NCI-H460 (cell line): Measurements from ENCODE around the gene SLC6A14. TPM values are rescaled to one million over a fixed set of nuclear protein-coding genes. Genes with fewer than 3 reads are reported as not detected.

Experiments used
- DNase-seq: peaks from one replicate; pipeline ENCODE4 v3.0.0-alpha.2; 2016; ENCODE audit warnings: low read depth; ENCODE audit errors: extremely low read depth
- polyA plus RNA-seq: library from polyadenylated mRNA; depleted of rRNA; stranded (reverse); fragments of >200 nt; gene quantifications from 2 replicates; pipeline ENCODE4 v1.2.3, GENCODE V29; 2014; cell fraction: nucleus; rRNA removed
- small RNA-seq, 2 experiments: library from RNA; depleted of rRNA; stranded (forward); fragments of <200 nt; gene quantifications; one replicate each; pipeline ENCODE3, GENCODE V24; 2014
- total RNA-seq: library from RNA; depleted of rRNA; stranded (reverse); fragments of >200 nt; shearing (Covaris generic); gene quantifications from 2 replicates; pipeline ENCODE4 v1.2.3, GENCODE V29; 2014; rRNA removed

The SLC6A14 gene, protein sequence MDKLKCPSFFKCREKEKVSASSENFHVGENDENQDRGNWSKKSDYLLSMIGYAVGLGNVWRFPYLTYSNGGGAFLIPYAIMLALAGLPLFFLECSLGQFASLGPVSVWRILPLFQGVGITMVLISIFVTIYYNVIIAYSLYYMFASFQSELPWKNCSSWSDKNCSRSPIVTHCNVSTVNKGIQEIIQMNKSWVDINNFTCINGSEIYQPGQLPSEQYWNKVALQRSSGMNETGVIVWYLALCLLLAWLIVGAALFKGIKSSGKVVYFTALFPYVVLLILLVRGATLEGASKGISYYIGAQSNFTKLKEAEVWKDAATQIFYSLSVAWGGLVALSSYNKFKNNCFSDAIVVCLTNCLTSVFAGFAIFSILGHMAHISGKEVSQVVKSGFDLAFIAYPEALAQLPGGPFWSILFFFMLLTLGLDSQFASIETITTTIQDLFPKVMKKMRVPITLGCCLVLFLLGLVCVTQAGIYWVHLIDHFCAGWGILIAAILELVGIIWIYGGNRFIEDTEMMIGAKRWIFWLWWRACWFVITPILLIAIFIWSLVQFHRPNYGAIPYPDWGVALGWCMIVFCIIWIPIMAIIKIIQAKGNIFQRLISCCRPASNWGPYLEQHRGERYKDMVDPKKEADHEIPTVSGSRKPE
- total RNA-seq, result not detected in 2 replicates
- not detected in 2 replicates for polyA plus RNA-seq

DNA sequence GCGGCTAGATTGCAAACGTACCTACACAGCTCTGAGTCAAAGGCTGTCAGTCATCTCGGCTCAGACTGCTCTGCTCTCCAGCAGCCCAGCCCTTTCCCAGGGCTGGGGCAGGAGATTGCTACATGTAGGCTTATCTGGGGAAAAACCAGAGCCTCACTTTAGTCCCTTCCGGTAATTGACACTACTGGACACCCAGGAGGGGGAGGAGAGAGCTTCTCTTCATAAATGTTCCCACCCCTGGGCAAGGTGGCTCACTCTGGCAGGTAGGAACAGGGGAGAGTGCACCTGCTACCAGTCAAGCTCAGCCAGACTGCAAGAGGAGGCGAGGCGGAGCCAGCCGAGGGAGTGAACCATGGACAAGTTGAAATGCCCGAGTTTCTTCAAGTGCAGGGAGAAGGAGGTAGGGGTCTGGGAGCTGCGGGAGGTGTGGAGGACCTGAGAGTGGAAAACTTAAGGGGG lies at the start of gene SLC6A14:
TSS of gene SLC6A14 (plus strand) at position 249 of the 459 bp plus-strand sequence. CDS start at position 353, 104 bp downstream.
- no peak for DNase-seq

DNA sequence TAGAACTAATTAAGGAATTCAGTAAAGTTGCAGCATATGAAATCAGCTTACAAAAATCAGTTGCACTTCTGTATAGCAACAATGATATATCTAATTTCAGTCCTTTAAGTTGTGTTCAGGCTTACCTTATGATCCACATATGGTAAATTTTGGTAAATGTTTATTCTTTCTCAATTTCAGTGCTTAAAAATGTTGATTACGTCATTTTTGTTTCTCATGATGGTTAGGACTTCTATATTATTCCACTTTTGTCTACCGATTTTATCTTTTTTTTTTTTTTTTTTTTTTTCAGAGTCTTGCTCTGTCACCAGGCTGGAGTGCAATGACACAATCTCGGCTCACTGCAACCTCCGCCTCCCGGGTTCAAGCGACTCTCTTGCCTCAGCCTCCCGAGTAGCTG lies 40.7 kb upstream of the SLC6A14 start:
- DNase-seq, result no peak

DNA sequence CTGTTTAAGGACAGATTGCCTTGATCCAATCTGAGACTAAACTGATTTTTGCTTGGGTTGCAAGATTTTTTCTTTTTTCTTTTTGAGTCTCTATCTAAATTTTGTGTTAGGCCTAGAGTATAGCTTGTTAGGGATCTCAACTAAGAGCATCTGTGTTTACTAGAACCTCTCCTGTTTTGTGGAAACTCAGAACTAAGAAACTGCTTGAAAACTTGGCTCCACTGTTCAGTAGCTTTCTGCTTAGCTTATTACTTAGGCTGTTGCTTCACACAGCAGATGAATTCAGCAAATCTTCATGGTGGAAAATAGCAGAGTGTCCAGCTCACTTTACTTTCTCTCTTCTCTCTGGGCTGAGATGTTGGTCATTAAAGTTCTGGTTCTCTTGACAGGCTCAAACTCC lies 36.7 kb upstream of the SLC6A14 start:
- DNase-seq, result no peak

DNA sequence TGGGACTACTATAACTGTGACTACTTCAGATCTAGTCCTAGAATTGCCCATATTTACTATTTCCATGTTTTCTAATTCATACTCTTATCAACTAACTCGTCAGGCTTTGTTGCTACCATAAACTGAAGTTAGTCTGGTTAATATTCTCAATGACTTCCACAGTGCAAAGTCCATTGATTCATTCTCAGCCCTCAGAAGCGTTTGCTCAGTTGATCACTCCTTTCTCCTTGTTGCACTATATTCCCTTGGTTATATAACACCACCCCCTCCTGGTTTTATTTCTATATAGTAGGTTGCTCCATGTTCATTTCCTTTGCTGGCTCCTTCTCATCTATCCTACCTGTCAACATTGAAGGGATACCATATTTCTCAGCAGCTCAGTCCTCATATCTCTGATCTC lies 27.2 kb upstream of the SLC6A14 start:
- no peak for DNase-seq

DNA sequence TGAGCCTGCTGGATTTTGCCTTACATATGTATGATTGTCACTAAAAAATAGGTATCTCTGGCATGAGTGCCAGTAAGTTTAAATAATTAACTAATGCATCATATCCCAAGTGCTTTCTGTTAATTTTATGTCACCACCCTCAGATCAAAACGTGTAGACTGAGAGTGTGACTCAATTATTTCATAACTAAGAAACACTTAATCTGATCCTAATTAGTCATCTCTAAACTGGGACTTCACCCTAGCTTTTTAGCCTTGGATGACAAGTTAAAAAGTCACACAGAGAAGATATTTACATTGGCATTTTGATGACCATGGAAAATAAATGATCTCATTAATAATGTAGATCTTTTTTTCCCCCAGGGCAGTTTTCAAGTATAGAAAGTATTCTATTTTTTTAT lies 23.1 kb upstream of the SLC6A14 start:
- DNase-seq, result no peak

DNA sequence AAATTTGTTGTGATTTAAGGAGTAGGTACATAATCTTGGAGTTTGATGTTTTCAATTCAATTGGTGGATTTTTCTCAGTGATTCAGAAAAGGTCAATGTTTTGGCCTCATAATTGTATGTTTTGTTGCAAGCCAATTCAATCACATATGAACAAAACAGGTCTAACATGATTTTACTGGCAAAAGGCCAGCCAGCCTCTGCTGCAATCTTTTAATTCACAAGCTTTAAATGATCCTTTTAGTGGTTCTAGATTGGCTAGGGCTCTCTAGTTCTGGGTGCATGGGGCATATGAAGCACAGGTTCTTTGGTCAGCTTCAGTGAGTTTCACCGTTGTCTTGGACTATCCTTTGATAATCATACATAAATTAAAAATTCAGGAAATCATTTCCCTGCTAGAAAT lies 19.2 kb upstream of the SLC6A14 start:
- no peak for DNase-seq

DNA sequence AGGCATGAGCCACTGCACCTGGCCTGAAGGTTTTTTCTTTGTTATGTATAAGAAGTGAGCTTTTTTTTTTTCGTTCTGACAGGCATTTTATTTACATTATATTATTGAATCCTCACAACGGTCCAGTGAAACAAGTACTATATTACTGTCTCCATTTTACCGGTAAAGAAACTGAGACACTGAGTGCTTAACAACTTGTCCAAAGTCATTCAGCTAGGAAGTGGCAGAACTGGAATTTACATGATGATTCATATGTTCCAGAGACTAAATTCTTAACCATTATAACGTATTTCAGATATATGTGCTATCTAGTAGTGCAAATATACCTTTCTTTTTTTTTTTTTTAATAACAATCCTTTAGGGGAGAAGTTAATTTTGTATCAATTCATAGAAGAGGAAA lies 18.4 kb upstream of the SLC6A14 start:
- DNase-seq, result no peak

DNA sequence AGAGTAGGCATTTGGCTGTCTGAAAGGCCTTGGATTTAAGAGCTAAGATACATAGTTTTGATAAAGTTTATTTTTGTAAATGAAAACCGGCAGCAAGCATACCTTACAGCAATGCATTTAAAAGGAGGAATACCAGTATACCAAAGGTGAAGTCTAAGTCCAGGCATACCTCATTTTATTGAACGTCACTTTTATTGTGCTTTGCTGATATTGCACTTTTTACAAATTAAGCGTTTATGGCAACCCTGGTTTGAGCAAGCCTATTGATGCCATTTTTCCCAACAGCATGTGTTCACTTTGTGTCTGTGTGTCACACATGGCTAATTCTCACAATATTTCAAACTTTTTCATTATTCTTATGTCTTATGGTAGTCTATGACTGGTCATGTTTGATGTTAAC lies 8.4 kb upstream of the SLC6A14 start:
- no peak for DNase-seq

DNA sequence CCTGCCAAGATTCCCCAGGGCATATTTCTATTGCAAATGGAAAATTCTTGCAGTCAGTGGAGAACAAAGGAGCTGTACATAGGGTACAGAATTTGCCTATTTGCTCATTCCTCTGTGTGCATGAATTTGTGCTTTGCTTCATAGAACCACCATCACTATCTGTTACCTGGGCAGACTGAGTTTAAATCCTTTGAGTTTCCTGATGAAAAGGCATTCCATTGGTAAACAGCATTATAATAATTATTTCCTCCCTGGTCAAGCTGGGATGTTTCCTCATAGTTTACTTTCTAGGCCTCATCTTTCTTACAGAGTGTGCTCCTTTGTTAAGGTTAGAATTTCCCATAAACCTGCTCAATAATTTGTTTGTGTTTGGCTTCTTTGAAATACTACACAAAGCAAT lies 809 bp upstream of the SLC6A14 start:
- no peak for DNase-seq

DNA sequence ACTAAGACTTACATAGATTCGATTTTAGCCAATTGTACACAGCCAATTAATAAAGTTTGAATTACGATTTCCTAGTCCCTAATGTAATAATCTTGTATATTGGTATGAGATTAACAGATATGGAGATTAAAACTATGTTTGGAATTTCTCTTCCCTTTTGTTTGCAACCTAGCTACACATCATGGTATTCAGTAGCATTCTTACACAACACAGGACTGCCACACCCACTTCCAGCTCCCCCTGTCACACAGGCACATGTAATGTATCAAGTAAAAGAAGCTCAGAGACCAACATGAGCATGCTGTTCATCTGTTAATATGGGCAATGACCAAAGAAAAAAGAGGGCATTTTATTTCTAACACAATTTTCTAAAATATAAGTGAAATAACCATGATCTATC lies 12.8 kb downstream of the SLC6A14 start:
- DNase-seq, result no peak

DNA sequence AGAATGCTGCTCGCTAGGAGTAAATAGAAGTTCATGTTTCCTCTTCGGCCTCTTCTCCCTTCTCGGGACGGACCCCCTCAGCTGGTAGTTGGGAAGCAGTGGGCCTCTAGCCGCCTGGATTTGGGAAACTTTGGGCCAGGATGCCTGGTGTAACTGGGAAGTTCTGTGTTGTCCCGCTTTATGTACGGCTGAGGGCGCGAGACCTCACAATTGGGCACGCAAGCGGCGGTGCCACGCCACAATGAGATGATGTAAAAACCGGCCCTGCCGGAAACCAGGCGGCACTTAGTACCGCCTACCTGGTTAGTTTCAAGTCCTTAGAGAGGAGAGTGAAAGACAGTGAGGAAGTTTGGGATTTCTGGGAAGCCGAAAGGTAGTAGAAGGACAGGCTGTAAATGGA lies 26.4 kb downstream of the SLC6A14 start, which contains the start of gene CT83:
TSS of gene CT83 (minus strand) at position 155 of the 400 bp plus-strand sequence. CDS start at position 35, 120 bp downstream.
- no peak for DNase-seq

DNA sequence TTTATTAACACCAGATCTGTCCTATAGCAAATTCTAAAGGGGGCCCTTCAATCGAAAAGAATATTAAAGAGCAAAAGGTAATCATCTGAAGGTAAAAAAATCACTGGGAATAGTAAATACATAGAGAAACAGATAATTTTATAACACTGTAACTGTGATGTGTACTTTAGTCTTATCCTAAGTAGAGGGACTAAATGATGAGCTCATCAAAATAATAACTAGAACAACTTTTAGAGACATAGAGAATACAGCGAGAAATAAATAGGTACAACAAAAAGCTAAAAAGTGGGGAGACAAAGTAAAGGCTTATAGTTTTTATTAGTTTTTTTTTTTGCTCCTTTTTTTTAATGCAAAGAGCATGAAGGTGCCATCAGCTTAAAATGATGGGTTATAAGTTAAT lies 43.7 kb downstream of the SLC6A14 start:
- DNase-seq, result no peak

DNA sequence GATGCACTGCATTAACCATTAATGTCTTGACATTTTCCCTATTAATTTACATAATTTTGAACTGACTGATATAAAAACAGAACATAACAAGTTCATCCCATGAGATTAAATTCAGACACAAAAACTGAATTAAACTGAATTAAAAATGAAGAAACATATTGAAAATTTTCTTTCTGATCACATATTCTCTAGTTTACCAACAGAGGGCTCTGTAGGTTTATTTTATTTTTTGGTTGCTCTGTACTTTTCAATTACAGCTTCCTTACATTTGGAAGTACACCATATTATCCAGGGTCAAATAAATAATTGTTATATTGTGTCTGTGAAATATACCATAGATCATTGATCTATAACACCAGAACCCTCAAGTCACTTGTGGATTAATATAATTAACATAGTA lies 53.7 kb downstream of the SLC6A14 start:
- peak; percentile 1 for DNase-seq

DNA sequence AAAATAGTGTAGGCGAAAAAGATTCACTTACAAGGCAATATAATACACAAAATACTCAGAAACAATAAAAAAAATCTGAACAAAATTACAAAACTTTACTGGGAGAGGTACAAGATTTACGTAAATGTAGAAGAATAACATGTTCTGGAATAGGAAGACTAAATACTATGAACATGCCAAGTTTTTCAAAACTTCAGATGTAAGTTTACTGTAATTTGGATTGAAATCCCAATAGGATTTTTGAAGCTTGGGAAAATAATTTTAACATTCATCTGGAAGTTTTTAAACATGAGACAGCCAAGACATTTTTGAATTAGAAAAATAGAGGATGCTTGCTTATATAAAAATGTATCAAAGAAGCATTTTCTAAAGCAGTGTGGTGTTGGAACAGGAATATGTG lies 56.9 kb downstream of the SLC6A14 start:
- no peak for DNase-seq

DNA sequence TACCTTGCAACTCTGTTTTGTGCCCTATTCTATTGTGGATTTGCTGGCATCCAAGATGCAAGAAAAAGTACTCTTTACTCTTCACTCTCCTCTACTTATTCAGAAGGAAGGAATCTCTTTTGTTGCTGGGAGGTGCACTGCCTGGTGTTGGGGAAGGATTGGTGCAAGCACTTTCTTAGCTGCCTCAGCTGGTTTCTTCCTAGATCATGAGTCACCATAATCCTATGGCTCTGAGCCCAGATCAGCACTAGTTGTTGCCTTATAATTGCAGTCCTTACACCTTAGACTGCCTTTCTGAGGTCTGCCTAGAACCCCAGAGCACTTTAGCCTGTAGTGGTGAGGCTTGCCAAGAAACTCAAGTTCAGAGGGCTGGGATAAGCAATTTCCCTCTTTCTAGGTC lies 63.4 kb downstream of the SLC6A14 start:
- peak; percentile 3 for DNase-seq

Small RNAs within 50 kb of the gene (small RNA-seq; reads per million reads assigned to genes)
- gene RNU6-154P, result 0.02 to 0.06 reads per million in 2 experiments

Other genes starting within 250 kb of the SLC6A14 start
- gene CT83, start 26.4 kb downstream of the SLC6A14 start, total RNA-seq, result not detected in 2 replicates